GM21381 (cell line): ENCODE results near the gene PTPRM.

Experiments
- ATAC-seq: cut with Tn5 transposase; IDR thresholded peaks from one replicate; pipeline ENCODE4 v1.9.1; 2021; ENCODE audit warnings: mild to moderate bottlenecking, moderate library complexity; ENCODE audit not compliant: unreplicated experiment

Gene PTPRM

GRCh38 chr18:7566567-7567473 lies at the start of gene PTPRM:
PTPRM (plus strand) TSS chr18:7567316; CDS start chr18:7567819, 503 bp downstream.
- peak; percentile 96 for ATAC-seq

- ATAC-seq, result no peak
These were observed 49.3 kb upstream of the PTPRM start for GRCh38 chr18:7517852-7518251.

GRCh38 chr18:7520200-7520785 lies 46.8 kb upstream of the PTPRM start:
- ATAC-seq, result no peak

- no peak for ATAC-seq
These were observed 45.8 kb upstream of the PTPRM start for GRCh38 chr18:7521226-7521856.

GRCh38 chr18:7523772-7524171 lies 43.3 kb upstream of the PTPRM start:
- ATAC-seq, result no peak

- ATAC-seq, result no peak
These were observed 42.3 kb upstream of the PTPRM start for GRCh38 chr18:7524786-7525185.

GRCh38 chr18:7532942-7533341 lies 34.2 kb upstream of the PTPRM start:
- no peak for ATAC-seq

GRCh38 chr18:7535436-7536205 lies 31.5 kb upstream of the PTPRM start:
- no peak for ATAC-seq

GRCh38 chr18:7537145-7537544 lies 30.0 kb upstream of the PTPRM start:
- ATAC-seq, result no peak

- no peak for ATAC-seq
These were observed 25.3 kb upstream of the PTPRM start for GRCh38 chr18:7541835-7542234.

- ATAC-seq, result no peak
These were observed 22.4 kb upstream of the PTPRM start for GRCh38 chr18:7544686-7545085.

- no peak for ATAC-seq
These were observed 21.4 kb upstream of the PTPRM start for GRCh38 chr18:7545734-7546133.

GRCh38 chr18:7548221-7548620 lies 18.9 kb upstream of the PTPRM start:
- ATAC-seq, result no peak

- no peak for ATAC-seq
These were observed 18.4 kb upstream of the PTPRM start for GRCh38 chr18:7548721-7549120.

GRCh38 chr18:7557973-7558372 lies 9.1 kb upstream of the PTPRM start:
- ATAC-seq, result no peak

- no peak for ATAC-seq
These were observed 8.3 kb upstream of the PTPRM start for GRCh38 chr18:7558769-7559168.

GRCh38 chr18:7559709-7560319 lies 7.3 kb upstream of the PTPRM start:
- no peak for ATAC-seq

- ATAC-seq, result no peak
These were observed 5.1 kb upstream of the PTPRM start for GRCh38 chr18:7561909-7562460.

- ATAC-seq, result no peak
These were observed 4.6 kb upstream of the PTPRM start for GRCh38 chr18:7562491-7562890.

- ATAC-seq, result no peak
These were observed 1.4 kb upstream of the PTPRM start for GRCh38 chr18:7565677-7566076.

GRCh38 chr18:7566244-7566566 lies 911 bp upstream of the PTPRM start:
- no peak for ATAC-seq
